ENCODE results near the gene FAHD1. TPM values are rescaled to one million over a fixed set of nuclear protein-coding genes. Genes with fewer than 3 reads are reported as not detected.

FAHD1 gene
- total RNA-seq, 4 donors from 2014 or later, result 46.2 to 89.0 (median 62.3) TPM

- DNase-seq (ENCODE audit: low spot score in 2 of 2), result no peak
- H3K4me3 ChIP-seq (ENCODE audit: low read depth, poor library complexity, severe bottlenecking), result no peak overlapping the region
- intact Hi-C loops (cut with DNase I; ENCODE audit: low total_unique reads), result no loop called here
- 68 to 70% methylated on average over 11 of the region's 11 CpGs for WGBS, 2 donors
- TF ChIP-seq POLR2A (IDR thresholded peaks at IDR 0.05), result no peak
Measured at GRCh38 chr16:1828645-1829410, 1.8 kb downstream of the FAHD1 start.

DNA sequence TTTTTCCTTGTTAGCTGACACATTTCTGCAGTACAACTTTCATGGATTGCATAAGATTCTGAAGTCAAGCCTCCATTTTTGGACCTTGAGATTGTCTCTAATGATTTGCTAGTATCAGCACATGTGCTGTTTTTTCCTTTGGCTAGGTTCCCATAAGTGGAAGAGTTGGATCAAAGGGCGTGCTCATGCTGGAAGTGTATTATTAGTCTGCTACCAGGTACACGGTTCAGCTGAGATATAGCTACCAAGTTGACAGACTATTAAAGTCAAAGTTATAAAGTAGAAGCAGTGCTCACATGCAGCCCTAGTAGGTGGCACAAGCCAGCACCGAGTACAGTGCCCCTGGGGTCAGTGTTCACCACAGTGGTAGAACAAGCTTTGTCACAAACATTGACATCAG, 3.2 kb downstream of the FAHD1 start:
- 34 to 36% methylated on average over 3 of the region's 3 CpGs for WGBS, 2 donors
- intact Hi-C loops (cut with DNase I; ENCODE audit: low total_unique reads), result no loop called here
- no peak for TF ChIP-seq POLR2A (IDR thresholded peaks at IDR 0.05)
- TF ChIP-seq, protein P1, sequence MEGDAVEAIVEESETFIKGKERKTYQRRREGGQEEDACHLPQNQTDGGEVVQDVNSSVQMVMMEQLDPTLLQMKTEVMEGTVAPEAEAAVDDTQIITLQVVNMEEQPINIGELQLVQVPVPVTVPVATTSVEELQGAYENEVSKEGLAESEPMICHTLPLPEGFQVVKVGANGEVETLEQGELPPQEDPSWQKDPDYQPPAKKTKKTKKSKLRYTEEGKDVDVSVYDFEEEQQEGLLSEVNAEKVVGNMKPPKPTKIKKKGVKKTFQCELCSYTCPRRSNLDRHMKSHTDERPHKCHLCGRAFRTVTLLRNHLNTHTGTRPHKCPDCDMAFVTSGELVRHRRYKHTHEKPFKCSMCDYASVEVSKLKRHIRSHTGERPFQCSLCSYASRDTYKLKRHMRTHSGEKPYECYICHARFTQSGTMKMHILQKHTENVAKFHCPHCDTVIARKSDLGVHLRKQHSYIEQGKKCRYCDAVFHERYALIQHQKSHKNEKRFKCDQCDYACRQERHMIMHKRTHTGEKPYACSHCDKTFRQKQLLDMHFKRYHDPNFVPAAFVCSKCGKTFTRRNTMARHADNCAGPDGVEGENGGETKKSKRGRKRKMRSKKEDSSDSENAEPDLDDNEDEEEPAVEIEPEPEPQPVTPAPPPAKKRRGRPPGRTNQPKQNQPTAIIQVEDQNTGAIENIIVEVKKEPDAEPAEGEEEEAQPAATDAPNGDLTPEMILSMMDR (IDR thresholded peaks at IDR 0.05), result no peak
- DNase-seq (ENCODE audit: low spot score in 2 of 2), result no peak
- H3K4me3 ChIP-seq (ENCODE audit: low read depth, poor library complexity, severe bottlenecking), result no peak overlapping the region

DNA sequence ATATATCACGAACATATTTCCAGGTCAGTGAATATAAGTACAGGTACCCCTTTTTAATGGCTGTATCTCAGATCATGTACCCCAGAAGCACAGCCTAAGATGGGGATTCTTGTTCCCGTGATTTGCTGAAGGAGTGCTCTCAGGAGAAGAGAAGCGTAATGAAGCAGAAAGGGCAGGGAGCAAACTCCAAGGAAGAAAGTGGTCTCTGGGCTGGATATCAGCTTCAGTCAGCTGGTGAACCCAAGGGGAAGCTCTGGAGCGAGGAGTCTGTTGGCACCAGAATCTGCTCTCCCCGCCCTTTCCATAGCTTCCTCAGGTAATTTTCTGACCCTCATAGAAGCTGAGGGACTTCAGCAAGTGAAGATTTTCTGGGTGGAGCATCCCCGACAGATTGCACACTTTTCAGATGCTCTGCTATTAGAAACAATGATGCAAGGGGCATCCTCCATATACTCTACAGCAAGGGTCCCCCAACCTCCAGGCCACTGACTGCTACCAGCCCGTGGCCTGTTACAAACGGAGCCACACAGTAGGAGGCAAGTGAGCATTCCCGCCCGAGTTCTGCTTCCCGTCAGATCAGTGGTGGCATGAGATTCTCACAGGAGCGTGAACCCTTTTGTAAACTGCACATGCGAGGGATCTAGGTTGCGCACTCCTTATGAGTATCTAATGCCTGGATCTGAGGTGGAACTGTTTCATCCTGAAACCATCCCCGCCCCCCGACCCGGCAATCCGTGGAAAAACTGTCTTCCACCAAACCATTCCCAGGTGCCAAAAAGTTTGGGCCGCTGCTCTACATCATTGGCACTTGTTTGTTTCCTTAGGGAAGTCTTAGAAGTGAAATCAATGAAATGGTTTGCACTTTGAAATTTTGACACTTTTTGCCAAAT, 4.4 kb downstream of the FAHD1 start:
- no peak overlapping the region for H3K4me3 ChIP-seq (ENCODE audit: low read depth, poor library complexity, severe bottlenecking)
- intact Hi-C loops (cut with DNase I; ENCODE audit: low total_unique reads), result no loop called here
- no peak for DNase-seq (ENCODE audit: low spot score in 2 of 2)
- WGBS, 2 donors, result 78 to 84% methylated on average over 19 of the region's 19 CpGs
- TF ChIP-seq, protein P1 (IDR thresholded peaks at IDR 0.05), result no peak
- TF ChIP-seq POLR2A (IDR thresholded peaks at IDR 0.05), result no peak

- intact Hi-C loops (cut with DNase I; ENCODE audit: low total_unique reads), result no loop called here
- H3K4me3 ChIP-seq (ENCODE audit: low read depth, poor library complexity, severe bottlenecking), result no peak overlapping the region
- TF ChIP-seq, protein P1 (IDR thresholded peaks at IDR 0.05), result no peak
- no peak for TF ChIP-seq POLR2A (IDR thresholded peaks at IDR 0.05)
- WGBS, 2 donors, result 62 to 66% methylated on average over 9 of the region's 9 CpGs
- DNase-seq (ENCODE audit: low spot score in 2 of 2), result no peak
Measured at GRCh38 chr16:1832838-1833454, 5.9 kb downstream of the FAHD1 start.

DNA sequence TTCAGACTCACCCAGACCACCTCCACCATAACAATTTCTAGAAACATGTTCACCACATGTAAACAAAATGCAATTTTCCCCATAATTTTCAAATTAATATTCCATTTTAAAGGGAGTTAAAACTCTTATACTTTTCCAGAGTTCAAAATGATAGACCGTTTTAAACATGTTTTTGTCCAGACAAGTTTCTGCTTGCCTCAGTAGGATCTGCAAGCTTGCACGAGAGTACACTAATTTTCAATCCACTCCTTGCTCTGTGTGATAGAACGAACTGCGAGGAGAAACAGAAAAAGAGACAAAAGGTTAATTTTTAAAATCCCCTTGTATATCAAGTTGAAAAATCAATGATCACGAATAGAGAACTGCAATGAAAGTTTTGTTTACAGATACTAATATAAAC, 7.1 kb downstream of the FAHD1 start:
- intact Hi-C loops (cut with DNase I; ENCODE audit: low total_unique reads), result no loop called here
- 44 to 53% methylated on average over 5 of the region's 5 CpGs for WGBS, 2 donors
- DNase-seq (ENCODE audit: low spot score in 2 of 2), result no peak
- H3K4me3 ChIP-seq (ENCODE audit: low read depth, poor library complexity, severe bottlenecking), result no peak overlapping the region
- TF ChIP-seq POLR2A (IDR thresholded peaks at IDR 0.05), result no peak
- TF ChIP-seq, protein P1 (IDR thresholded peaks at IDR 0.05), result no peak

- no peak for TF ChIP-seq POLR2A (IDR thresholded peaks at IDR 0.05)
- TF ChIP-seq, protein P1 (IDR thresholded peaks at IDR 0.05), result no peak
- intact Hi-C loops (cut with DNase I; ENCODE audit: low total_unique reads), result no loop called here
- peak in 1 of 2 donors; percentile 40 for DNase-seq (ENCODE audit: low spot score in 2 of 2)
- 32 to 40% methylated on average over 9 of the region's 9 CpGs for WGBS, 2 donors
- H3K4me3 ChIP-seq (ENCODE audit: low read depth, poor library complexity, severe bottlenecking), result no peak overlapping the region
Measured at GRCh38 chr16:1839554-1839953, 12.5 kb downstream of the FAHD1 start.
